GM10248 (cell line): ENCODE data around the gene TM2D3.

ENCODE experiments used
- CTCF ChIA-PET: fragments of 300-600 bp; sonication (Branson Sonifier 250); formaldehyde crosslinking; extraction: SDS; loops from one replicate; lab custom pipeline; 2021; ENCODE audit warnings: antibody characterized with exemption; lab: Yijun Ruan, JAX
- POLR2A ChIA-PET: fragments of 350-650 bp; sonication (Branson Sonifier 250); formaldehyde crosslinking; extraction: SDS; loops from one replicate; lab custom pipeline; 2020; ENCODE audit warnings: antibody characterized with exemption; lab: Yijun Ruan, JAX
- DNase-seq: peaks from one replicate; pipeline ENCODE4 v3.0.0; 2012; ENCODE audit errors: extremely low spot score
- TF ChIP-seq, protein P1 (sequence below): IDR thresholded peaks from 2 replicates; pipeline ENCODE4 v1.5.1; 2012; ENCODE audit warnings: mild to moderate bottlenecking, low read depth; ENCODE audit errors: extremely low read depth, missing control alignments, control extremely low read depth

The TM2D3 gene

GRCh38 chr15:101654171-101654570, 2.0 kb upstream of the TM2D3 start:
- DNase-seq, result no peak
- ChIA-PET CTCF (interaction anchor here (1.0 to 2.5 kb wide), 5 partner anchors 25 to 378 kb away, joined by 3 to 6 read pairs (median 4); no protein-coding TSS in a partner anchor), POLR2A (no interaction called here)
- TF ChIP-seq, protein P1, sequence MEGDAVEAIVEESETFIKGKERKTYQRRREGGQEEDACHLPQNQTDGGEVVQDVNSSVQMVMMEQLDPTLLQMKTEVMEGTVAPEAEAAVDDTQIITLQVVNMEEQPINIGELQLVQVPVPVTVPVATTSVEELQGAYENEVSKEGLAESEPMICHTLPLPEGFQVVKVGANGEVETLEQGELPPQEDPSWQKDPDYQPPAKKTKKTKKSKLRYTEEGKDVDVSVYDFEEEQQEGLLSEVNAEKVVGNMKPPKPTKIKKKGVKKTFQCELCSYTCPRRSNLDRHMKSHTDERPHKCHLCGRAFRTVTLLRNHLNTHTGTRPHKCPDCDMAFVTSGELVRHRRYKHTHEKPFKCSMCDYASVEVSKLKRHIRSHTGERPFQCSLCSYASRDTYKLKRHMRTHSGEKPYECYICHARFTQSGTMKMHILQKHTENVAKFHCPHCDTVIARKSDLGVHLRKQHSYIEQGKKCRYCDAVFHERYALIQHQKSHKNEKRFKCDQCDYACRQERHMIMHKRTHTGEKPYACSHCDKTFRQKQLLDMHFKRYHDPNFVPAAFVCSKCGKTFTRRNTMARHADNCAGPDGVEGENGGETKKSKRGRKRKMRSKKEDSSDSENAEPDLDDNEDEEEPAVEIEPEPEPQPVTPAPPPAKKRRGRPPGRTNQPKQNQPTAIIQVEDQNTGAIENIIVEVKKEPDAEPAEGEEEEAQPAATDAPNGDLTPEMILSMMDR, result no peak

DNA sequence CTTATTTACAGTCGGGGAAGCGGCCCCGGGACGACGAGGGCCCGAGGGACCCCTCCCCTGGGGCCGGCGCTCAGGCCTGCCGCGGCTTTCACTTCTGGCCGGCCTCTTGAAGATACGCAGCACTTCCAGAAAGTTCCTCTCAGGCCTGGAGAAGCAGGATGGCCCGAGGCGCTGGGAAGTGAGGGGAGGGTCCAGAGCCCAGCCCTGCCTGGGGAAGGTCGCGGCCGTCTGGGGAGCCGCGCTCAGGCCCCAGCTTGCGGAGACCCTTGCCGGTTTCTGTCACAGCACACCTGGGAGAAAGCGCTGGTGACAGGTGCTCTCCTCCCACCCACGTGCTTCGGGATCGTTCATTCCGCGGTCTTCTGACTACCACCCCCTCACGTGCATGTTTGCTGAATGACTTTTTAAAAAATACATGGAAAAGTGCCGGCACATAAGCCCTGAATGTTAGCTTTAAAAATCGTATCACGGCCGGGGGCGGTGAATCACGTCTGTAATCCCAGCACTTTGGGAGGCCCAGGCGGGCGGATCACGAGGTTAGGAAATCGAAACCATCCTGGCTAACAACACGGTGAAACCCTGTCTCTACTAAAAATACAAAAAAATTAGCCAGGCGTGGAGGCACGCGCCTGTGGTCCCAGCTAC, 727 bp upstream of the TM2D3 start:
- TF ChIP-seq, protein P1, result no peak
- POLR2A ChIA-PET, result interaction anchor here (1.0 kb wide), 1 partner anchor 10 kb away, joined by 4 read pairs; no protein-coding TSS in a partner anchor
- CTCF ChIA-PET, result interaction anchor here (0.8 to 1.1 kb wide), 2 partner anchors 332 to 364 kb away, joined by 3 read pairs; no protein-coding TSS in a partner anchor
- no peak for DNase-seq

DNA sequence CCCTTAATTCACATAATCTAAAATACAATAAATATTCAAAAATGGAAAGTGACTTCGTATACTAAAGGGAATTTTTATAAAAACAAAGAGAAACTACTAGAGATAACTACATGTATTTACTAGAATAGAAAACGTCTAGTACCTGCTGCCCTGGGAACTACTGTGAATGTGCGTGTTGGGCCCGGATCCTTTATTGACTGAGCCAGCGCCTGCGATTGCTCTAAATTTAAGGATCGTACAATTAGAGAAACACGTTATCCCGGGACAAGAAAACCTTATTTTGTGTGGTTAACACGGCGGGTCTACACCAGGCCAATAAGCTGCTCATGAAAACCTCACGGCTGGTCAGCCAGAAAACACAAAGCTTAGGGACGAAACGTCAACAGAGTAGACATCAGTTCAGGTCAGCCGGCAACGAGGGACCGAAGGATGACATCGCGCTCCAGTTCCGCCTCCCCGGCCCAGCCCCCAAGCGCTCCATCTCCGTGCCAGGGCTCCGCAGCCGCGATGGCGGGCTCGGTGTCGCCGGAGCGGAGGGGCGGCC, 555 bp downstream of the TM2D3 start:
- ChIA-PET CTCF (interaction anchor here (0.7 to 1.3 kb wide), 2 partner anchors 9 to 352 kb away, joined by 3 to 11 read pairs; no protein-coding TSS in a partner anchor), POLR2A (no interaction called here)
- no peak for DNase-seq
- TF ChIP-seq, protein P1, result no peak

- POLR2A ChIA-PET, result no interaction called here
- TF ChIP-seq, protein P1, result no peak
Measured at GRCh38 chr15:101650145-101650544, 2.0 kb downstream of the TM2D3 start.

DNA sequence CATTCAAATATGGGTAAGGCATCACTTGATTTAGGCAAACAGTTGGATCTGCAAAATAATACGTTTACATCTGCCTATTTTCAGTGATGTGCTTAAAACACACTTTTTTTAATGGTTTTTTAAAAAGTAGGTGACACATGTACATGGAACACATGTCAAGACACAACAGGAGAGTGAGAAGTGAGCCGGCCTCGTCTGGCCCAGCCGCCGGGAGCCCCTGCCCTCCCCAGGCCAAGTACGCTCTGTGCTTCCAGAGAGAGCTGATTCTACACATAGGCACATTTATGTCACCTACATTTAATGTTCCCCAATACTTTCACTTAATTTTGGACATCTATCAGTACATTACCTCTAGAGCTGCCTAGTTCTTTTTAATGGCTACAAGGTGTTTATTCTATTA, 3.8 kb downstream of the TM2D3 start:
- TF ChIP-seq, protein P1, result no peak
- POLR2A ChIA-PET, result no interaction called here
- CTCF ChIA-PET, result interaction anchor here (0.9 to 2.7 kb wide), 3 partner anchors 8 to 348 kb away, joined by 3 to 24 read pairs (median 3); no protein-coding TSS in a partner anchor
- no peak for DNase-seq

More at GRCh38 chr15:101650145-101650544, 2.0 kb downstream of the TM2D3 start:
- DNase-seq, result no peak
- CTCF ChIA-PET, result interaction anchor here (0.7 to 2.7 kb wide), 5 partner anchors 10 to 394 kb away, joined by 3 to 24 read pairs (median 4); no protein-coding TSS in a partner anchor

- TF ChIP-seq, protein P1, result no peak
- DNase-seq, result no peak
- POLR2A ChIA-PET, result no interaction called here
- CTCF ChIA-PET, result interaction anchor here (1.1 to 1.7 kb wide), 2 partner anchors 10 to 335 kb away, joined by 3 to 4 read pairs; no protein-coding TSS in a partner anchor
Measured at GRCh38 chr15:101647251-101647650, 4.9 kb downstream of the TM2D3 start.
